HG02970 (cell line): ENCODE data around the gene USP4.

Experiments used
- ATAC-seq: cut with Tn5 transposase; IDR thresholded peaks from one replicate; pipeline ENCODE4 v1.9.1; 2021; ENCODE audit warnings: mild to moderate bottlenecking, moderate library complexity, moderate number of reproducible peaks; ENCODE audit not compliant: unreplicated experiment, low FRiP score

The USP4 gene

GRCh38 chr3:49298511-49298910 is 41.3 kb downstream of the USP4 start:
- no peak for ATAC-seq

DNA sequence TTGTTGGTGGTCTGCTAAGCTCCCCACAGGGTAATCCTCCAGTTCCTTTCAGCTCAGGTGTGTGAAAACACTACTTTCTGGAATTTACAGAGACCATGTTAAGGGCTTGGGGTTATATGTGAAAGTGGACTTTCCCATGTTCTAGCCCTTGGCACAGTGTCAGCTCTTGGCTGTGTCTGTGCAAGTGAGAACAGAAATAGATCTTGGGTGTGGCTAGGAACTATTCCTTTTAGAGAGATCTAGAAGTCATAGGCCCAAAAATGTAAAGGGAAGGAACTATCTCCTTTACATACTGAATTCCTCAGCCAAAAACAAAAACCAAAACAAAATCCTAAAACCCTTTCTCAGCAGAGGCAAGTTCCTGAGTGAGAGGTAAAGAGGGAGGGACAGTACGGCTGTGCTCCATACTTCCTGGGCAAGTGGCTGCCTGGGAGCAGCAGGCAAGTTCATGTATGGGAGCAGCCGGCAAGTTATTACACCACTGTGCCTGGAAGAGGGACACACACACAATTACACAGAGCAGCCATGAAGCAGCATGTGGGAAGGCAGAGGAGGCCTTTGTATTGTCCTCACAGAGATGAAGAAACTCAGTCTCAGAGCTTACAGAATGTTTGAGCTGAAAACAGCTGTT is 43.0 kb downstream of the USP4 start:
- no peak for ATAC-seq

DNA sequence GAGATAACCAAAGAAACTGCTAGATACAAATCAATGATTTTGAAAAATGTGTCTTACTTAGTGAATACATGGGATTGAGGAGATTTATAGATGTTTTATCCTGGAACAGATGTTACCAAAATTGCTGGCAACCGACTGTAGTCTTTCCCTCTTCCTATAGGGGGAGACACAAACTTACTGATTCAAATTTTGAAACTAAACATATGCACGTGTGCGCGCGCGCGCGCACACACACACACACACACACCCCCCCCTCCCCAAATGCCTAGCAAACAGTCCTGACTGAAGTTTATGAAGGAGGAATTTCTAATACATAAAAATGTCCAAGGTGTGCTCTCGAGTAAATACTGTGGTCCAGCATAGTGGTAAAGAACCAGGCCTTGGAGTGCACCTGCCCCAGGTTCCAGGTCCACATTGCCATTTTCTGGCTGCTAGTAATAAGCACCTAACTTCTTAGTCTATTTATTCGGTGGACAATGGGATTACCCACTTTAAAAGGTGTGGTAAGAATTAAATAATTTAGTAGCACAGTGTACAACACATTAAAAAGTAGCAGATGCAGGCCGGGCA is 44.3 kb downstream of the USP4 start:
- no peak for ATAC-seq

DNA sequence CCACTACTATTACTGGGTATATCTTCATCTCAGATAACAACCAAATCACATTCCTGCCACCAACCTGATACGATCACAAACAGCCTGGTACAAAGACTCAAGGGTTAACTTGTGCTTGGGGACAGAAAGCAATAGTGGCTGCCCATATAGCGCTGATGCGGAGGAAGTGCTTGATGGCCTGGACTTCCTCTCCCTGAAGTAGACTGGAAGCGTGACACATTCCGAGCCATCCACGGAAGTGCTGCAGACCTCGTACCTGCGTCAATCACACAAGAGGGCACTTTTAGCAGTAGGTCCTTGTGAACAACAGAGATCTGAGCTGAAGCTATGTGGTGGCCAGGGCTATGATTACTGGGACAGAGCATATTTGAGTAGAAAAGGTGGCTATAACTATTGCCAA is 45.5 kb downstream of the USP4 start:
- no peak for ATAC-seq

DNA sequence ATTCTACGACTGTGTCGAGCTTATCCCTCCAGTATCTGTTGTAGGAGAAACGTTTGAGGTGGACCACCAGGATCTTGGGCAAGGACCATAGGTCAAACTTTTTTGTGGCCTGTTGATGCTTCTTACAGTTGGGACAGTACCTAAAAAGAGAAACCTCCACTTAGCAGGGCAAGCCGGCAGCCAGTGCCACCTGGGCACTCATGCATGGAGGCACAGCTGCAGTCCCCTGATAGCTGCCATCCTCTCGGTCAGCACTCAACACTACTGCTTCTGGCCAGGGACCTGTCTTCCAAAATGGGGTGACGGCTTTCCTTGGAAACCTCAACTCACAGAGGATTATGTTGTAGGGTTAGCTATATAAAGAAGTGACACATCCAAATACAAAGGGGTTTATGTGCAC is 55.9 kb downstream of the USP4 start:
- ATAC-seq, result no peak

- no peak for ATAC-seq
Observed at GRCh38 chr3:49279376-49279775, 60.5 kb downstream of the USP4 start.

DNA sequence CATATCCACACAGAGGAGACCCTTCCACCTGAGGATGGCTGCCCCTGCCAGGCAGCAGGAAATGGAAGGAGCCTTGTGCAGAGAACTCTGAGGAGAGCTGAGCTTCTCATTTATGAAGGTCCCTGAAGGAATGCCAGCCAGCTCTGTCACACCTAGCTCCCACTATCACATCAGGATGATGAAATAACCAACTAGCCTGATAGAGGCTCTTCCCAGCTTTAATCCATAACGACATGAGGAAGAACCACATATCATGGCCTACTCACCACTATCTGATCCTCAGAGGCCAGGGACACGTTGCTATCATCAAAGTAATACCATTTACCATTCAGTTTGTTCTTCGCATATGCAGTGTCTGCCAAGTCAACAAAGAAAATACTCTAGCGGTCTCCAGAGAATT is 61.3 kb downstream of the USP4 start:
- ATAC-seq, result no peak

DNA sequence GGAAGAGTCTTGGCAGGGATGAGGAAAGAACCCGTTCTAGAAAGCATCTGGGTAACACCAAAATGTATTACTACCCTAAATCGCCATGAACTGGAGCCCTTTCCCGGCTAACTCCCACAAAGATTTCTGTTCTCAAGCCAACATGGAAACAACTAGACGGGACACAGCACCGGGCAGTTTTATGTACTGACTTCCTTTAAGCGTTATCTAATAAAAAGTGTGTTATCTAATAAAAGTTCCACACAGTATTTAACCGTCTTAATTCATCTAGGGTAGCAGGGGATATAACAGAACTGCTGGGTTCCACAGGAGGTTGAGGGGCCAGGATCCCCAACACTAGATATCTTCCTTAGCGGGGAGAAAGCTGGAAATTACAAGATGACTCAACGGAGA is 62.5 kb downstream of the USP4 start:
- ATAC-seq, result no peak

GRCh38 chr3:49276475-49277382 is 63.1 kb downstream of the USP4 start, which contains the start of gene C3orf62:
Gene C3orf62, minus strand, starts transcription at chr3:49277232. Its CDS starts 360 bp downstream, at chr3:49276872.
- ATAC-seq, result no peak

DNA sequence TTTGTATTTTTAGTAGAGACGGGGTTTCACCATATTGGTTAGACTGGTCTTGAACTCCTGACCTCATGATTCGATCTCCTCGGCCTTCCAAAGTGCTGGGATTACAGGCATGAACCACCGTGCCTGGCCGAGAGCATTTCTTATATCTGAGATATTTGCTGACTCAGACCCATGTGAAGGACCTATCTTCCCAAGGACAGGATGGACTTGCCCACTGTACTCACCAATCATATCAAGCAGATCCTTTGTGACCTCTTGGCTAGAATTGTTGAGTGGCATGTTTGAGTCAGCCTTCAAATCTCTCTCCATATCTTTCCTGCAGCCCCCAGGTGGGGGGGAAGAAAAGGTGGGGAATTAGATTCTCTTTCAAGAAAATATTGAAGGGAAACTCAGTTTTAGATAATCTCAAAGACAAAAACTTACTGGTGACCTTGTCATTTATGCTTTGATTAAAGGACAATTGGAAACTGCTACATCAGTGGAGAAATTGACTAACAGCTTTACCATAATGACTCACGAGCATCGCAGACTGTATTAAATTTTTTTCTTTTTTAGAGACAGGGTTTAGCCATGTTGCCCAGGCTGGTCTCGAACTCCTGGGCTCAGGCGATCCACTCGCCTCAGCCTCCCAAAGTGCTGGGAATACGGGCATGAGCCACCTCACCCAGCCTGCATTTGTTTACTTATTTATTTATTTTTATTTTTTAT is 65.9 kb downstream of the USP4 start:
- ATAC-seq, result no peak

DNA sequence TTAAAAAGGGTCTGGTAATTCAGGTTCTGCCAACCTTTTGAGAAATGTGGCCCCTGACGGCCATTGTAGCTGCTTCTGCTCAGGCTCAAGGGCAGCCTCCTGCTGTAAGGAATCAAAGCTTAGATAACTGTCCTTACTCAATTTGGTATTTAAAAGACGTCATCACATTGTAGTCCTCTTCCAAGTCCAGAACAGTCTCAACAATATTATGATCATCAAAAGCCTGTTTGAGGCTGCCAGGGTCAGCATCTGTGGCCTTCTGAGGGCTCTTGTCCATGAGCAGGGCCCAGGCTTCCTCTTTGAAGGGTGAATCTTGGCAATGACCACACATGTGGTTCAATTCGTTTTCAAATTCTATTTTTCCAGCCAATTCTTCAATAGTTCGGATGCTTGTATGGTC is 68.8 kb downstream of the USP4 start:
- ATAC-seq, result no peak

- no peak for ATAC-seq
Observed at GRCh38 chr3:49270156-49270500, 69.7 kb downstream of the USP4 start.

GRCh38 chr3:49269443-49270155 is 70.3 kb downstream of the USP4 start:
- ATAC-seq, result no peak

GRCh38 chr3:49266410-49267095 is 73.3 kb downstream of the USP4 start:
- no peak for ATAC-seq

- ATAC-seq, result no peak
Observed at GRCh38 chr3:49265661-49266386, 74.0 kb downstream of the USP4 start.

- no peak for ATAC-seq
Observed at GRCh38 chr3:49263159-49263889, 76.5 kb downstream of the USP4 start.

GRCh38 chr3:49260806-49261324 is 79.0 kb downstream of the USP4 start:
- no peak for ATAC-seq

DNA sequence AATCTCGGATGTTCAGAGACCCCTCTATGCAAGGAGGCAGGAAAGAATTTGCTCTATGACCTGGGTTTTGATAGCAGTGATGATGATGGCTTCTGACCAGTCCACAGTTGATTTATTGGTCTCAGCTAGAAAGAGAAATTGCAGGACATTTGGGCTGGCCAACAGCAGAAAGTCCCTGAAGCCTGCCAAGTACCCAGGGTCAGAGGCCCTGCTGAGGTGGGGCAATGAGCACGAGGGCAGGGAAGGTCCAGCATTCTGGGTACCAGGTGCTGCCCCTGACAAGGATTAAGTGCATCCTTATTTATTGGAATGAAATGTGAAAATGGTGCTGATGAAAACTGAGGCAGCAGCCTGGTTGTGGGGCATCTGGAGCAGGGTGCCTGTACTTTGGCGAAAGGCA is 82.7 kb downstream of the USP4 start:
- no peak for ATAC-seq
